H1 (cell line): ENCODE measurements around the gene FAM53C. TPM values are rescaled to one million over a fixed set of nuclear protein-coding genes. Genes with fewer than 3 reads are reported as not detected.
A peak's percentile ranks its signal among the peaks of the same experiment; 100 is the strongest.

Source experiments
- ASH2L ChIP-seq: fragments of 200-600, 300-600 bp; sonication (generic); IDR thresholded peaks from one replicate; pipeline ENCODE4 v1.7.1; 2017; ENCODE audit warnings: low read length
- ATF2 ChIP-seq: IDR thresholded peaks from 2 replicates; pipeline ENCODE4 v1.6.1; 2012; ENCODE audit warnings: low read length, inconsistent platforms
- ATF3 ChIP-seq: IDR thresholded peaks from 2 replicates; pipeline ENCODE4 v1.6.1; 2011; ENCODE audit warnings: low read depth, mild to moderate bottlenecking, low read length; ENCODE audit not compliant: insufficient read depth
- BRCA1 ChIP-seq: IDR thresholded peaks from 2 replicates; pipeline ENCODE4 v1.6.1; 2012; ENCODE audit warnings: low read depth, low read length, improper control_type of control experiment
- CEBPB ChIP-seq: IDR thresholded peaks from 2 replicates; pipeline ENCODE4 v1.6.1; 2012; ENCODE audit warnings: low read depth, low read length
- CHD1 ChIP-seq: IDR thresholded peaks from 2 replicates; pipeline ENCODE4 v1.6.1; 2012; ENCODE audit warnings: low read depth, low read length, improper control_type of control experiment
- EP300 ChIP-seq, 2 experiments: IDR thresholded peaks; 1 replicate in 1 of 2; 2 replicates in 1 of 2; pipeline ENCODE4 v1.6.1; 2011 to 2012; ENCODE audit warnings: low read depth in 2 of 2, low read length in 2 of 2, mild to moderate bottlenecking in 2 of 2, borderline replicate concordance in 1 of 2, inconsistent platforms in 1 of 2, moderate library complexity in 1 of 2
- HDAC2 ChIP-seq, 2 experiments: fragments of 300-600 bp in 1 of 2; sonication (generic) in 1 of 2; IDR thresholded peaks; 2 replicates each; pipeline ENCODE4 v1.6.1; 2011 to 2012; ENCODE audit warnings: low read depth in 2 of 2, low read length in 2 of 2, mild to moderate bottlenecking in 2 of 2, moderate library complexity in 2 of 2, borderline replicate concordance in 1 of 2, inconsistent platforms in 1 of 2
- JUND ChIP-seq: IDR thresholded peaks from 2 replicates; pipeline ENCODE4 v1.6.1; 2011; ENCODE audit warnings: mild to moderate bottlenecking, improper control_type of control experiment, low read length
- KDM1A ChIP-seq: fragments of 200-600, 300-600 bp; sonication (generic); IDR thresholded peaks from 2 replicates; pipeline ENCODE4 v1.7.1; 2016; ENCODE audit warnings: mild to moderate bottlenecking, low read length, borderline replicate concordance
- PHF8 ChIP-seq: fragments of 200-600 bp; sonication (generic); conservative IDR thresholded peaks from 2 replicates; pipeline ENCODE4 v1.7.1; 2012; ENCODE audit warnings: low read depth, mild to moderate bottlenecking, inconsistent platforms, low read length, moderate library complexity
- RBBP5 ChIP-seq: IDR thresholded peaks from 2 replicates; pipeline ENCODE4 v1.7.1; 2012; ENCODE audit warnings: low read depth, mild to moderate bottlenecking, inconsistent platforms, low read length, moderate library complexity, borderline replicate concordance
- SAP30 ChIP-seq: fragments of 300-600 bp; sonication (generic); IDR thresholded peaks from 2 replicates; pipeline ENCODE4 v1.7.1; 2012; ENCODE audit warnings: low read length, moderate library complexity, mild to moderate bottlenecking, inconsistent platforms; ENCODE audit not compliant: insufficient read depth, insufficient replicate concordance
- SP1 ChIP-seq: IDR thresholded peaks from 2 replicates; pipeline ENCODE4 v1.6.1; 2011; ENCODE audit warnings: low read depth, low read length
- SP4 ChIP-seq: IDR thresholded peaks from 2 replicates; pipeline ENCODE4 v1.6.1; 2012; ENCODE audit warnings: low read length, inconsistent platforms
- SRF ChIP-seq: IDR thresholded peaks from 2 replicates; pipeline ENCODE4 v1.6.1; 2011; ENCODE audit warnings: mild to moderate bottlenecking, low read depth, low read length, moderate library complexity
- TAF7 ChIP-seq: optimal IDR thresholded peaks from 2 replicates; pipeline ENCODE3; 2011; ENCODE audit warnings: low read depth, mild to moderate bottlenecking, inconsistent platforms, low read length, moderate library complexity, borderline replicate concordance
- TBP ChIP-seq: IDR thresholded peaks from 2 replicates; pipeline ENCODE4 v1.6.1; 2011; ENCODE audit warnings: low read depth, low read length, improper control_type of control experiment
- TEAD4 ChIP-seq: IDR thresholded peaks from 2 replicates; pipeline ENCODE4 v1.6.1; 2012; ENCODE audit warnings: low read depth, low read length, inconsistent platforms, mixed read lengths
- USF2 ChIP-seq: IDR thresholded peaks from 2 replicates; pipeline ENCODE4 v1.6.1; 2011; ENCODE audit warnings: low read length, improper control_type of control experiment
- polyA plus RNA-seq, 7 experiments: library from polyadenylated mRNA; depleted of rRNA in 3 of 7; stranded (reverse) in 5 of 7; unstranded in 2 of 7; fragments of >200 nt in 5 of 7; fragments of 200-250 nt in 2 of 7; gene quantifications; 1 replicate in 5 of 7; 2 replicates in 1 of 7; 4 replicates in 1 of 7; pipeline versions ENCODE4 v1.2.1 to v1.2.3, GENCODE V29; 2011 to 2013; ENCODE audit warnings: missing spikeins in 2 of 7, mixed read lengths in 2 of 7
- total RNA-seq: library from RNA; stranded (reverse); fragmentation: NEBNext Ultra II Directional; extraction: Animal tissue kit (Norgen Biotek cat#: 25700); gene quantifications from 2 replicates; pipeline ENCODE4 v1.2.1, GENCODE V29; 2021

The FAM53C gene
- total and polyA plus RNA-seq, 2 of the 8 experiments (the other 6 are each of a cell fraction or from before 2014, with no cell fraction given) = 57.6 to 75.3 TPM

GRCh38 chr5:138337685-138338410 lies at the start of gene FAM53C (continued):
- no peak for TF ChIP-seq ATF3
- TF ChIP-seq JUND = peak; percentile 96
- no peak for TF ChIP-seq CEBPB
- TF ChIP-seq RBBP5 = no peak; the same call in 1 of the 2 replicates
- 0 out of 2 replicates have a peak, but pooled peaks have one; percentile 2 for TF ChIP-seq BRCA1
- TF ChIP-seq TAF7 = peak; percentile 99
- TF ChIP-seq SP1 = peak; percentile 91
- no peak for TF ChIP-seq TEAD4
- TF ChIP-seq ASH2L = peak; percentile 67
- TF ChIP-seq HDAC2 (IDR thresholded peaks at IDR 0.05; ENCODE audit: borderline replicate concordance in 1 of 2, low read depth in 2 of 2, low read length in 2 of 2) = no peak
- TF ChIP-seq ATF2 = peak; percentile 51
- TF ChIP-seq TBP = peak; percentile 98
- peak; percentile 4; the same call in 1 of the 2 replicates for TF ChIP-seq KDM1A
- peak; percentile 75 for TF ChIP-seq SRF
- TF ChIP-seq SAP30 = no peak
- peak; percentile 85 for TF ChIP-seq PHF8
- TF ChIP-seq CHD1 = peak; percentile 95; the same call in 1 of the 2 replicates
- peak in 1 of 2 experiments; percentile 98; a peak in 2 of 3 replicates for TF ChIP-seq EP300 (IDR thresholded peaks at IDR 0.05; ENCODE audit: borderline replicate concordance in 1 of 2, low read depth in 2 of 2, low read length in 2 of 2)
- TF ChIP-seq USF2 = no peak
- no peak; the same call in 1 of the 2 replicates for TF ChIP-seq SP4
